ENCODE data around the gene RNF180. TPM values are rescaled to one million over a fixed set of nuclear protein-coding genes. Genes with fewer than 3 reads are reported as not detected.

Gene RNF180
- 0.37 and 0.59 TPM in 2 replicates for total RNA-seq

DNA sequence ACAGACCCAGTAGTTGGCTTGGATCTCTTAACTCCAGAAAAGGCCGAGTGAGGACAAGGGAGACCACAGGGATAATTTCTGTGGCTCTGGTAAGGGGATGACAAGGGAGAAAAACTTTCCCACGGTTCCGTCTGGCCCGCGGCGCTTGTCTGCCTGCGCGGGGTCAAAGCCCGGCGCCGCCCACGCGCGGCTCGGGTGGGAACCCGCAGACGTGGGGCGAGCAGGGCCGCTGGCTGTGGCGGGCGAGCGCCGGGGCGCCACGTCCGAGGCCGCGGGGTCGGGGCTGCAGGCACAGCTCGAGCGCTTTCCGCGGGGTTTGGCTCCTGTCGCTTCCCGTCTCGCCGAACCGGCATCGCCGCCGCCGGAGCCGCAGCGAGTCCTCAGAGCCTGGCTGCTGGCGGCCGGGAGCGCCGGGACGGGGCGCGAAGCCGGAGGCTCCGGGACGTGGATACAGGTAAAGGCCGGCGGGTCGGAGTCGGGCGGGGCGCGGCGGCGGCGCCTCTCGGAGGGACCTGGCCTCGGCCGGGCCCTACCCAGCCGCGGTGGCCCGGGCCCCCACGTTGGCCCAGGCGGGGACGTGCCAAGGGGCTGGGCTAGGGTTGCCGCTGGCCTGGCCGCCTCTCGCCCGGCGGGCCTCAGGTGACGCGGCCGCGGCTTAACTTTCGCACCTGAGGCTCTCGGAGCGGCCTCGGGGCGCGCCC is at the start of gene RNF180:
TSS of gene RNF180 (plus strand) at position 344 of the 701 bp plus-strand sequence. CDS start 34,965 bp downstream, outside the sequence.

Other genes with a start within 250 kb of the RNF180 start
- not detected in 2 replicates for gene HTR1A, start 203.4 kb upstream of the RNF180 start, total RNA-seq

All from subcutaneous preadipocyte (primary cell).